SK-MEL-5 (cell line): ENCODE data around the gene CACUL1. TPM values are rescaled to one million over a fixed set of nuclear protein-coding genes. Genes with fewer than 3 reads are reported as not detected.

ENCODE experiments used
- DNase-seq: peaks from one replicate; pipeline ENCODE4 v3.0.0-alpha.2; 2016; ENCODE audit warnings: low read depth, low spot score
- in situ Hi-C: cut with HindIII; loops from 2 replicates; pipeline ENCODE4 v1.10.0; 2016; ENCODE audit warnings: low sequenced_read_pairs, high pct_unique_total_duplicates, low pct_unique_long_range_greater_than_20kb
- total RNA-seq: library from RNA; depleted of rRNA; stranded (reverse); fragments of >200 nt; shearing (Covaris generic); gene quantifications from 2 replicates; pipeline ENCODE4 v1.2.3, GENCODE V29; 2014; rRNA removed

The CACUL1 gene
- total RNA-seq, 1 experiment from 2014 or later = 31.9 TPM

DNA sequence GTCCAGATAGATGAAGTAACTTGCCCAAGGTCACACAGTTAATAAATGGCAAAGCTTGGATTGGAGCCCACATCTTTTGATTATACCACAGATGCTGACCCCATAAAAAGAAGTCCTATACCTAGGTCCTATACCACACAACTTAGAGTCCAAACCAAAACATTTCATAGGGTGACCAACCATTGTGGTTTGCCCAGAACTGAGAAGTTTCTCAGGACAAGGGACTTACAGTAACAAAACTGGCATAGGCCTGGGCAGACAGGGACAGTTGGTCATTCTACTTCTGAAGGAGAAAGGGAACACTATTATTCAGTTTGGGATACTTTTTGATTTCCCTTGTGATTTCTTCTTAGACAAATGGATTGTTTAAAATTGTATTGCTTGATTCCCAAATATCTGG, 126.4 kb downstream of the CACUL1 start:
- DNase-seq = no peak

DNA sequence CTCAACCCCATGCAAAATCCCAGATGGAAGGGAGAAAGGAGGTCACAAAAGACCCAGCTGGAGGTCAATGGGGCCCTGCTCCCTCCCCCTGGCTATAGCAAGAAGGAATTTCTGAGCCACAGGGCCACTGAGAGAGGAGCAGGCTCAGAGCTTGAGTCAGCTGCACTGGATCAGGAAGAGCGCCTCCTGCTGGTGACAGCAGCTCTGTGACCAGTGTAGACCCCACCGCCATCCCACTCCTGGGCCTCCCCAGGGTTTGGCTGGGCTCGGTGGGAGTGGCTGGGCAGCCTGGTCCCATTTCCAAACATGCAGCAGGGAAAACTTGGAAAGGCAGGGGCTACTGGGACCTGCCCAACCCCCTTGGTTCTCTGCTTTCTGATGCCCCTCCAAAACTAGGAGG, 127.8 kb downstream of the CACUL1 start:
- in situ Hi-C loops = no loop called here
- DNase-seq = peak; percentile 41

More for the DNA sequence above, 126.4 kb downstream of the CACUL1 start:
- in situ Hi-C loops = no loop called here

Other genes starting within 250 kb of the CACUL1 start
- not detected in 2 replicates for gene PRLHR, start 159.3 kb downstream of the CACUL1 start, total RNA-seq